ENCODE results near the gene SSC5D.

SSC5D gene

GRCh38 chr19:55490478-55491432 is 2.5 kb downstream of the SSC5D start:
- peaks cover 7% of the 10 kb centered on the region for H3K27me3 Mint-ChIP-seq (ENCODE audit: low read depth, poor library complexity)
- no peaks in the 10 kb centered on the region for H3K9me3 Mint-ChIP-seq
- no peak for TF ChIP-seq CTCF (IDR thresholded peaks at IDR 0.05)
- no peak overlapping the region for H3K27ac Mint-ChIP-seq
- H3K4me1 Mint-ChIP-seq, result peaks cover 54% of the 10 kb centered on the region
- no peak overlapping the region for H3K4me3 Mint-ChIP-seq
- no peaks in the 10 kb centered on the region for H3K36me3 Mint-ChIP-seq (ENCODE audit: low read depth)
- no peak for DNase-seq

GRCh38 chr19:55491546-55492360 is 3.5 kb downstream of the SSC5D start:
- Mint-ChIP-seq H3K27ac (peak overlapping the region; percentile 43), H3K27me3 (ENCODE audit: low read depth, poor library complexity) (peaks cover 7% of the 10 kb centered on the region), H3K4me3 (no peak overlapping the region), H3K9me3 (no peaks in the 10 kb centered on the region), H3K4me1 (peaks cover 53% of the 10 kb centered on the region), H3K36me3 (ENCODE audit: low read depth) (no peaks in the 10 kb centered on the region)
- DNase-seq, result no peak
- TF ChIP-seq CTCF (IDR thresholded peaks at IDR 0.05), result no peak

- Mint-ChIP-seq H3K27me3 (ENCODE audit: low read depth, poor library complexity) (peaks cover 6% of the 10 kb centered on the region), H3K4me1 (peaks cover 51% of the 10 kb centered on the region), H3K27ac (peak overlapping the region; percentile 43), H3K36me3 (ENCODE audit: low read depth) (no peaks in the 10 kb centered on the region), H3K9me3 (no peaks in the 10 kb centered on the region), H3K4me3 (no peak overlapping the region)
- no peak for TF ChIP-seq CTCF (IDR thresholded peaks at IDR 0.05)
- DNase-seq, result no peak
Measured at GRCh38 chr19:55492362-55492944, 4.2 kb downstream of the SSC5D start.

- no peak for TF ChIP-seq CTCF (IDR thresholded peaks at IDR 0.05)
- H3K9me3 Mint-ChIP-seq, result no peaks in the 10 kb centered on the region
- no peak overlapping the region for H3K4me3 Mint-ChIP-seq
- peaks cover 8% of the 10 kb centered on the region for H3K27me3 Mint-ChIP-seq (ENCODE audit: low read depth, poor library complexity)
- H3K36me3 Mint-ChIP-seq (ENCODE audit: low read depth), result no peaks in the 10 kb centered on the region
- H3K4me1 Mint-ChIP-seq, result peaks cover 47% of the 10 kb centered on the region
- H3K27ac Mint-ChIP-seq, result no peak overlapping the region
- DNase-seq, result no peak
Measured at GRCh38 chr19:55493052-55493644, 4.9 kb downstream of the SSC5D start.

- Mint-ChIP-seq H3K36me3 (ENCODE audit: low read depth) (no peaks in the 10 kb centered on the region), H3K27ac (no peak overlapping the region), H3K9me3 (no peaks in the 10 kb centered on the region), H3K27me3 (ENCODE audit: low read depth, poor library complexity) (peaks cover 8% of the 10 kb centered on the region), H3K4me3 (no peak overlapping the region), H3K4me1 (peaks cover 43% of the 10 kb centered on the region)
- TF ChIP-seq CTCF (IDR thresholded peaks at IDR 0.05), result no peak
- no peak for DNase-seq
Measured at GRCh38 chr19:55493645-55494171, 5.5 kb downstream of the SSC5D start.

Data from nephron progenitor cell (in vitro differentiated cells).